Measurements from ENCODE around the gene ASXL3. TPM values are rescaled to one million over a fixed set of nuclear protein-coding genes. Genes with fewer than 3 reads are reported as not detected.

Gene ASXL3
- polyA plus RNA-seq, 1 experiment: not detected

DNA sequence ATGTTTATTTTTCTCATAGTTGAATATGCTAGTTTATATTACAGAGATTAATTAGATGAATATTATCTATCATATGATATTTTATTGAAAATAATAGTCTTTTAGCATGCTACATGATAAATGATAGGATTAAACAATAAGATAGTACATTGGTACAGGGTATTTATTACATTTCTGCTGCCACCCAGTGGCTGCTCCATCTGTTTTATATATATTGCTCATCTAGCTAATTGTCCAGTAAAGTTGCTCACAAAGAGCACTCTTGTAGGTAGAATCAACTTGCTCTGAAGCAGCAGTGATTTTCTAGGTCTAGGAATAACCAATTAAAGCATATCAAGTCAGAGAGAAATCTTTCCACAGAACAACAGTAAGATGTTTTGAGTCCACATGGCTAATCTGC lies 183.3 kb downstream of the ASXL3 start:
- POLR2A ChIA-PET: no interaction called here
- DNase-seq (ENCODE audit: low read depth): no peak

GRCh38 chr18:33781429-33781828 lies 203.4 kb downstream of the ASXL3 start:
- Histone ChIP-seq H3K4me3 (ENCODE audit: low read depth, low read length) (no peak overlapping the region), H3K27me3 (ENCODE audit: control insufficient read depth, insufficient read depth, low read length) (no peaks in the 10 kb centered on the region), H3K36me3 (ENCODE audit: control insufficient read depth, insufficient read depth, low read length) (no peaks in the 10 kb centered on the region)
- ChIA-PET CTCF (no interaction called here), POLR2A (no interaction called here)
- DNase-seq (ENCODE audit: low read depth): no peak
- TF ChIP-seq, protein P1, sequence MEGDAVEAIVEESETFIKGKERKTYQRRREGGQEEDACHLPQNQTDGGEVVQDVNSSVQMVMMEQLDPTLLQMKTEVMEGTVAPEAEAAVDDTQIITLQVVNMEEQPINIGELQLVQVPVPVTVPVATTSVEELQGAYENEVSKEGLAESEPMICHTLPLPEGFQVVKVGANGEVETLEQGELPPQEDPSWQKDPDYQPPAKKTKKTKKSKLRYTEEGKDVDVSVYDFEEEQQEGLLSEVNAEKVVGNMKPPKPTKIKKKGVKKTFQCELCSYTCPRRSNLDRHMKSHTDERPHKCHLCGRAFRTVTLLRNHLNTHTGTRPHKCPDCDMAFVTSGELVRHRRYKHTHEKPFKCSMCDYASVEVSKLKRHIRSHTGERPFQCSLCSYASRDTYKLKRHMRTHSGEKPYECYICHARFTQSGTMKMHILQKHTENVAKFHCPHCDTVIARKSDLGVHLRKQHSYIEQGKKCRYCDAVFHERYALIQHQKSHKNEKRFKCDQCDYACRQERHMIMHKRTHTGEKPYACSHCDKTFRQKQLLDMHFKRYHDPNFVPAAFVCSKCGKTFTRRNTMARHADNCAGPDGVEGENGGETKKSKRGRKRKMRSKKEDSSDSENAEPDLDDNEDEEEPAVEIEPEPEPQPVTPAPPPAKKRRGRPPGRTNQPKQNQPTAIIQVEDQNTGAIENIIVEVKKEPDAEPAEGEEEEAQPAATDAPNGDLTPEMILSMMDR (IDR thresholded peaks at IDR 0.05; ENCODE audit: insufficient read depth, low read depth, low read length): no peak

More for the DNA sequence above, 183.3 kb downstream of the ASXL3 start:
- no peaks in the 10 kb centered on the region for H3K36me3 ChIP-seq (ENCODE audit: control insufficient read depth, insufficient read depth, low read length)
- TF ChIP-seq, protein P1 (IDR thresholded peaks at IDR 0.05; ENCODE audit: insufficient read depth, low read depth, low read length): peak; percentile 23; the same call in 1 of the 2 replicates
- CTCF ChIA-PET: interaction anchor here (1.4 kb wide), 1 partner anchor 530 kb away, joined by 6 read pairs; no protein-coding TSS in a partner anchor
- no peaks in the 10 kb centered on the region for H3K27me3 ChIP-seq (ENCODE audit: control insufficient read depth, insufficient read depth, low read length)
- H3K4me3 ChIP-seq (ENCODE audit: low read depth, low read length): no peak overlapping the region

Other genes starting within 250 kb of the ASXL3 start
- gene CCDC178, start 137.5 kb upstream of the ASXL3 start, polyA plus RNA-seq (2011; rRNA removed): not detected in 2 replicates

Data from BJ (cell line).